NOMO-1 treated with dmso at 0.1 percent for 144 hours (cell line): ENCODE measurements around the gene INTS1.
"Not testable (repeated sequence)": the region's sequence is repeated elsewhere in the genome, so short reads cannot be mapped to it uniquely, and the experiment has no call there.

Experiments
- DNase-seq: peaks from one replicate; lab custom pipeline; 2025; ENCODE audit not compliant: unreplicated experiment; lab: John Stamatoyannopoulos, UW

Gene INTS1

GRCh38 chr7:1449501-1449900 lies 54.7 kb downstream of the INTS1 start:
- DNase-seq: no peak

GRCh38 chr7:1448958-1449357 lies 55.2 kb downstream of the INTS1 start:
- no peak for DNase-seq

- no peak for DNase-seq
Observed at GRCh38 chr7:1447551-1448244, 56.5 kb downstream of the INTS1 start.

GRCh38 chr7:1447112-1447511 lies 57.1 kb downstream of the INTS1 start:
- DNase-seq: no peak

- no peak for DNase-seq
Observed at GRCh38 chr7:1446620-1447032, 57.6 kb downstream of the INTS1 start.

GRCh38 chr7:1446026-1446425 lies 58.2 kb downstream of the INTS1 start:
- not testable (repeated sequence) for DNase-seq

- no peak for DNase-seq
Observed at GRCh38 chr7:1445341-1445740, 58.8 kb downstream of the INTS1 start.

GRCh38 chr7:1444925-1445322 lies 59.3 kb downstream of the INTS1 start:
- no peak for DNase-seq

- no peak for DNase-seq
Observed at GRCh38 chr7:1444214-1444924, 59.8 kb downstream of the INTS1 start.

GRCh38 chr7:1443587-1444200 lies 60.5 kb downstream of the INTS1 start:
- DNase-seq: not testable (repeated sequence)

- no peak for DNase-seq
Observed at GRCh38 chr7:1442355-1443124, 61.6 kb downstream of the INTS1 start.

- DNase-seq: no peak
Observed at GRCh38 chr7:1441615-1442354, 62.4 kb downstream of the INTS1 start.

- no peak for DNase-seq
Observed at GRCh38 chr7:1440620-1441019, 63.6 kb downstream of the INTS1 start.

GRCh38 chr7:1439373-1440363 lies 64.5 kb downstream of the INTS1 start:
- no peak for DNase-seq

GRCh38 chr7:1438821-1439220 lies 65.4 kb downstream of the INTS1 start:
- no peak for DNase-seq

- DNase-seq: no peak
Observed at GRCh38 chr7:1438208-1438607, 66.0 kb downstream of the INTS1 start.

- DNase-seq: no peak
Observed at GRCh38 chr7:1437155-1437880, 66.9 kb downstream of the INTS1 start.

GRCh38 chr7:1436608-1437007 lies 67.6 kb downstream of the INTS1 start:
- DNase-seq: no peak
